ENCODE data around the gene SRRM5.

DNA sequence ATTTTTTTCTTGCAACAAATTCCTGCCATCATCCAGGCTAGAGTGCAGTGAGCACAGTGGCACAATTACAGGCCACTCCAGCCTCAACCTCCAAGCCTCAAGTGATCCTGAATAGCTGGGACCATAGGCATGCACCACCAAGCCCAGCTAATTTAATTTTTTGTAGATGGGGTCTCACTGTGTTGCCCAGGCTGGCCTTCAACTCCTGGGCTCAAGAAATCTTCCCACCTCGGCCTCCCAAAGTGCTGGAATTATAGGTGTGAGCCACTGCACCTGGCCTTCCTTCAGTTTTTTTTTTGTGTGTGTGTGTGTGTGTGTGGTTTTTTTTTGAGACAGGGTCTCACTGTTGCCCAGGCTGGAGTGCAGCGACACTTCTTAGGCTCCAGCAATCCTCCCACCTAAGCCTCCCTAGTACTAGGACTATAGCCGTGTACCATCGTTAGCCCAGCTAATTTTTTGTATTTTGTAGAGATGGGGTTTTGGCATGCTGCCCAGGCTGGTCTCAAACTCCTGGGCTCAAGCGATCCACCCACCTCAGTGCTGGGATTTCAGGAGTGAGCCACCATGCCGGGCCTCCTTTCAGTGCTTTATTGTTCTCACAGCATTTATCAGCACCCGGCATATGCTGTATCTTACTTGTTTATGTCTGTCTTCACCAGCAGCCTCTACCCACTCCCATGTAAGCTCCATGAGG, 5.9 kb upstream of the SRRM5 start:
- TF ChIP-seq GATA2 (IDR thresholded peaks at IDR 0.05; ENCODE audit: low read depth, low read length) (no peak), GATA3 (IDR thresholded peaks at IDR 0.05; ENCODE audit: low read depth, low read length) (no peak)
